ENCODE measurements around the gene SLC6A9. TPM values are rescaled to one million over a fixed set of nuclear protein-coding genes. Genes with fewer than 3 reads are reported as not detected.

Gene SLC6A9
- total and polyA plus RNA-seq, 4 experiments from 2014 or later, result 0.75 to 0.84 TPM; not detected in 2

Other genes with a start within 250 kb of the SLC6A9 start
- under 1 TPM in 1 of 2 experiments, not detected in 1; 0.41 TPM for gene ARTN, start 97.7 kb downstream of the SLC6A9 start, total RNA-seq
- gene ARTN, start 97.7 kb downstream of the SLC6A9 start, polyA plus RNA-seq, result not detected
- 10 to 100 TPM; 18.5 to 20.0 TPM for gene IPO13, start 84.5 kb downstream of the SLC6A9 start, total RNA-seq
- 10 to 100 TPM in 1 of 2 donors, 1 to 10 TPM in 1; 7.5 to 16.8 TPM for gene IPO13, start 84.5 kb downstream of the SLC6A9 start, polyA plus RNA-seq
- gene DPH2, start 61.5 kb downstream of the SLC6A9 start, total RNA-seq, result 10 to 100 TPM; 25.5 to 28.5 TPM
- gene DPH2, start 61.5 kb downstream of the SLC6A9 start, polyA plus RNA-seq, result 10 to 100 TPM; 29.1 to 33.1 TPM
- 10 to 100 TPM; 59.8 to 73.9 TPM for gene ATP6V0B, start 56.5 kb downstream of the SLC6A9 start, total RNA-seq
- 100 to 1,000 TPM; 186 to 310 TPM for gene ATP6V0B, start 56.5 kb downstream of the SLC6A9 start, polyA plus RNA-seq
- gene B4GALT2, start 52.3 kb downstream of the SLC6A9 start, total RNA-seq, result 1 to 10 TPM in 1 of 2 experiments, under 1 TPM in 1; 0.58 to 2.1 TPM
- 1 to 10 TPM in 1 of 2 donors, under 1 TPM in 1; 0.26 to 1.5 TPM for gene B4GALT2, start 52.3 kb downstream of the SLC6A9 start, polyA plus RNA-seq
- 1 to 10 TPM; 1.5 to 1.9 TPM for gene CCDC24, start 39.9 kb downstream of the SLC6A9 start, total RNA-seq
- gene CCDC24, start 39.9 kb downstream of the SLC6A9 start, polyA plus RNA-seq, result 1 to 10 TPM; 1.1 to 1.4 TPM
- not detected for gene KLF17, start 87.4 kb upstream of the SLC6A9 start, total RNA-seq
- gene KLF17, start 87.4 kb upstream of the SLC6A9 start, polyA plus RNA-seq, result not detected
- gene KLF18, start 110.2 kb upstream of the SLC6A9 start, total RNA-seq, result not detected
- not detected for gene KLF18, start 110.2 kb upstream of the SLC6A9 start, polyA plus RNA-seq
- 10 to 100 TPM; 81.7 to 82.6 TPM for gene DMAP1, start 182.0 kb upstream of the SLC6A9 start, total RNA-seq
- gene DMAP1, start 182.0 kb upstream of the SLC6A9 start, polyA plus RNA-seq, result 10 to 100 TPM; 33.1 to 42.9 TPM